OCI-LY1 (cell line): ENCODE measurements around the gene SIVA1.

Experiments
- H2AFZ ChIP-seq: fragments of 200-600 bp; sonication (generic), shearing (Covaris generic); 2 replicates; pipeline ENCODE4 v1.6.0; 2014; ENCODE audit warnings: antibody characterized with exemption, mild to moderate bottlenecking, low read length
- H3F3A ChIP-seq: fragments of 200-600 bp; sonication (generic), shearing (Covaris generic); 2 replicates; pipeline ENCODE4 v1.6.0; 2014; ENCODE audit warnings: mild to moderate bottlenecking, antibody characterized with exemption, low read length, moderate library complexity; ENCODE audit not compliant: insufficient read depth
- H3K27ac ChIP-seq: fragments of 200-600 bp; sonication (generic); 2 replicates; pipeline ENCODE4 v1.5.1; 2014; ENCODE audit warnings: low read length, mixed run types, mild to moderate bottlenecking, low read depth; ENCODE audit not compliant: poor library complexity, severe bottlenecking
- H3K27me3 ChIP-seq: fragments of 200-600 bp; sonication (generic); 2 replicates; pipeline ENCODE4 v1.6.0; 2014; ENCODE audit warnings: antibody characterized with exemption, mild to moderate bottlenecking, low read length, moderate library complexity; ENCODE audit not compliant: insufficient read depth
- H3K36me3 ChIP-seq: fragments of 200-600 bp; sonication (generic); 2 replicates; pipeline ENCODE4 v1.6.1; 2014; ENCODE audit warnings: mild to moderate bottlenecking, antibody characterized with exemption, low read length, moderate library complexity, mixed read lengths; ENCODE audit not compliant: insufficient read depth
- H3K4me1 ChIP-seq: fragments of 200-600 bp; sonication (generic); 2 replicates; pipeline ENCODE4 v1.5.1; 2014; ENCODE audit warnings: mild to moderate bottlenecking, low read length, moderate library complexity; ENCODE audit not compliant: insufficient read depth, severe bottlenecking
- H3K4me2 ChIP-seq: fragments of 200-600 bp; sonication (generic), shearing (Covaris generic); 2 replicates; pipeline ENCODE4 v1.6.1; 2014; ENCODE audit warnings: low read length
- H3K4me3 ChIP-seq: fragments of 200-600 bp; sonication (generic); 2 replicates; pipeline ENCODE4 v1.5.1; 2014; ENCODE audit warnings: low read length, low read depth, mild to moderate bottlenecking, mixed read lengths; ENCODE audit not compliant: poor library complexity, severe bottlenecking
- H3K79me2 ChIP-seq: fragments of 200-600 bp; shearing (Covaris generic); 2 replicates; pipeline ENCODE4 v1.6.1; 2016; ENCODE audit warnings: mixed run types, low read length, mixed read lengths; ENCODE audit not compliant: insufficient read depth
- H3K9ac ChIP-seq: fragments of 200-600 bp; sonication (generic), shearing (Covaris generic); 2 replicates; pipeline ENCODE4 v1.6.1; 2014; ENCODE audit warnings: mild to moderate bottlenecking, low read length, mixed read lengths
- H3K9me2 ChIP-seq: fragments of 200-600 bp; sonication (generic), shearing (Covaris generic); 2 replicates; pipeline ENCODE4 v1.6.1; 2014; ENCODE audit warnings: low read depth, mild to moderate bottlenecking, low read length, mixed read lengths
- H3K9me3 ChIP-seq: fragments of 200-600 bp; shearing (Covaris generic); 2 replicates; pipeline ENCODE4 v1.6.1; 2014; ENCODE audit warnings: low read length, mixed read lengths
- H4K20me1 ChIP-seq: fragments of 200-600 bp; sonication (generic), shearing (Covaris generic); 2 replicates; pipeline ENCODE4 v1.6.0; 2016; ENCODE audit warnings: mild to moderate bottlenecking, low read length; ENCODE audit not compliant: insufficient read depth
- EZH2 ChIP-seq: fragments of 200-600 bp; sonication (generic), shearing (Covaris generic); IDR thresholded peaks from 2 replicates; pipeline ENCODE4 v1.8.0; 2017; ENCODE audit warnings: borderline replicate concordance, mixed run types, mild to moderate bottlenecking, antibody characterized with exemption, low read length, moderate library complexity, mixed read lengths
- TF ChIP-seq, protein P1 (sequence below): fragments of 200-600 bp; sonication (generic), shearing (Covaris generic); IDR thresholded peaks from 2 replicates; pipeline ENCODE4 v1.5.1; 2017; ENCODE audit warnings: mild to moderate bottlenecking, antibody characterized with exemption, low read length, moderate library complexity, mixed read lengths

Gene SIVA1

DNA sequence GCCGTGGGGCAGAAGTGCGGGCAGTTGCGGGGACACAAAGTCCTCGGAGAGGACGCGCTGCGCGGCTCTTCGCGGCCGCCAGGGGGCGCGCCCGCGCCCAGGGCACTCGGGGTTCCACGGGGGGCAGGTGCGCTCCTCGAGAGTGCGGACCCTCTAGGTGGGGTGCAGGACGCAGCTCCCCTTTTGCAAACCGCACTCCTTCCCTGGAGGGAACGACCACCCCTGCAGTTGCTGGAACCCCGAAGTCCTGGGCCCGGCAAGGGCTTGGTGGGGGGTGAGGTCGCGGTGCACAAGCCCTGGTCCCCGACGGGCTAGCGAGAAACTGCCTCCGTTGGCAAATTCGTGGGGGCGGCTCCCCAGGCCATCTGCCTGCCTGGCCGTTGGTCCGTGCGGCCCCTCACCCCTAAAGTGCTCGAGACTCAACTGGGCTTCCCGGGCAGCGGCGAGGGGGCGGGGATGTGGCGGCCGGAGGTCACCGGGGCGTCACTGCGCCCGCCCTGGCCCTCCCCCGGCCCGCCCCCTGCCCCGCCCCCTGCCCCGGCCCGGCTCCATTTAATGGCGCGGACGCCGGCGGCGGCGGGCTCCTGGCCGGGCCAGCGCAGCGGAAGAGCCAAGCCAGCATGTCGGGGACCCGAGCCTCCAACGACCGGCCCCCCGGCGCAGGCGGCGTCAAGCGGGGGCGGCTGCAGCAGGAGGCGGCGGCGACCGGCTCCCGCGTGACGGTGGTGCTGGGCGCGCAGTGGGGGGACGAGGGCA lies 29.1 kb upstream of the SIVA1 start, which contains the start of gene ADSS1:
ADSS1 (plus strand) TSS at position 579 of the 756 bp plus-strand sequence; CDS start at position 621, 42 bp downstream.
- no peaks in the 10 kb centered on the region for H3K79me2 ChIP-seq

DNA sequence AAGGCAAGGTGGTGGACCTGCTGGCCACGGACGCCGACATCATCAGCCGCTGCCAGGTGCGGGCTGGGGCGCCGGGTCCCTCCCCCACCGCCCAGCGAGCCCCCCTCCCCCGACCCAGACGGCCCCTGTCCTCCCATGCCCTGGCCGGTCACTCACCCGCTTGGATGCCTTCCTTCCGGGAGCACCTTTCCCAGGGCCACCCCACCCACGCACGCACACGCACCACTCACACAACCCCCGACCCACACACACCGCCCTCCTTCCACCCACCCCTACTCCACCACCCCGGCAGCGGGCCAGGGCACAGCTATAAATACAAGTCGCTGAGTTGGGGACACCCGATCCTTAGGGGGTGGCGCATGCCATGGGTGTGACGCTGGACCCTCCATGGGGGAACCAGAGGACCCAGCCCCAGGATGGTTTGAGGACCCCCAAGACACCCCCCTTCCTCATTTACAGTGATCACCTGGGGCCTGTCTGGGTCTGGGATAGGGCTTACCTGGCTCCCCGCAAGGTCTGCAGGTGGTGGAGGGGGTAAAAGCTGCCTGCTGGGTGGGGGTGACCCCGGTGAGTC lies 28.5 kb upstream of the SIVA1 start:
- no peaks in the 10 kb centered on the region for H4K20me1 ChIP-seq
- peaks cover 7% of the 10 kb centered on the region for H3K4me1 ChIP-seq
- H3K4me3 ChIP-seq: peak overlapping the region; percentile 75
- H3K27me3 ChIP-seq: 0 out of 2 replicates have a peak, but pooled peaks cover 8% of the 10 kb centered on the region
- H3F3A ChIP-seq: no peaks in the 10 kb centered on the region
- no peak overlapping the region for H2AFZ ChIP-seq
- H3K9me2 ChIP-seq: no peaks in the 10 kb centered on the region
- peak overlapping the region; percentile 87 for H3K4me2 ChIP-seq
- H3K9me3 ChIP-seq: no peaks in the 10 kb centered on the region
- H3K27ac ChIP-seq: no peak overlapping the region
- no peaks in the 10 kb centered on the region for H3K79me2 ChIP-seq
- TF ChIP-seq, protein P1, sequence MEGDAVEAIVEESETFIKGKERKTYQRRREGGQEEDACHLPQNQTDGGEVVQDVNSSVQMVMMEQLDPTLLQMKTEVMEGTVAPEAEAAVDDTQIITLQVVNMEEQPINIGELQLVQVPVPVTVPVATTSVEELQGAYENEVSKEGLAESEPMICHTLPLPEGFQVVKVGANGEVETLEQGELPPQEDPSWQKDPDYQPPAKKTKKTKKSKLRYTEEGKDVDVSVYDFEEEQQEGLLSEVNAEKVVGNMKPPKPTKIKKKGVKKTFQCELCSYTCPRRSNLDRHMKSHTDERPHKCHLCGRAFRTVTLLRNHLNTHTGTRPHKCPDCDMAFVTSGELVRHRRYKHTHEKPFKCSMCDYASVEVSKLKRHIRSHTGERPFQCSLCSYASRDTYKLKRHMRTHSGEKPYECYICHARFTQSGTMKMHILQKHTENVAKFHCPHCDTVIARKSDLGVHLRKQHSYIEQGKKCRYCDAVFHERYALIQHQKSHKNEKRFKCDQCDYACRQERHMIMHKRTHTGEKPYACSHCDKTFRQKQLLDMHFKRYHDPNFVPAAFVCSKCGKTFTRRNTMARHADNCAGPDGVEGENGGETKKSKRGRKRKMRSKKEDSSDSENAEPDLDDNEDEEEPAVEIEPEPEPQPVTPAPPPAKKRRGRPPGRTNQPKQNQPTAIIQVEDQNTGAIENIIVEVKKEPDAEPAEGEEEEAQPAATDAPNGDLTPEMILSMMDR: no peak
- TF ChIP-seq EZH2: no peak
- peak overlapping the region; percentile 70 for H3K9ac ChIP-seq
- H3K36me3 ChIP-seq: no peaks in the 10 kb centered on the region

More for the DNA sequence above, 29.1 kb upstream of the SIVA1 start, which contains the start of gene ADSS1:
- Histone ChIP-seq H3F3A (no peaks in the 10 kb centered on the region), H4K20me1 (no peaks in the 10 kb centered on the region), H3K9me2 (no peaks in the 10 kb centered on the region), H3K27ac (no peak within 1 kb of the TSS), H3K9ac (peak within 1 kb of the TSS; percentile 70), H3K4me2 (peak within 1 kb of the TSS; percentile 87), H3K9me3 (no peaks in the 10 kb centered on the region), H3K4me1 (peaks cover 7% of the 10 kb centered on the region), H2AFZ (peak within 1 kb of the TSS; percentile 58; the same call in 1 of the 2 replicates), H3K27me3 (0 out of 2 replicates have a peak, but pooled peaks cover 8% of the 10 kb centered on the region), H3K4me3 (peak within 1 kb of the TSS; percentile 75), H3K36me3 (no peaks in the 10 kb centered on the region)
- TF ChIP-seq EZH2: no peak
- TF ChIP-seq, protein P1: peak; percentile 99

DNA sequence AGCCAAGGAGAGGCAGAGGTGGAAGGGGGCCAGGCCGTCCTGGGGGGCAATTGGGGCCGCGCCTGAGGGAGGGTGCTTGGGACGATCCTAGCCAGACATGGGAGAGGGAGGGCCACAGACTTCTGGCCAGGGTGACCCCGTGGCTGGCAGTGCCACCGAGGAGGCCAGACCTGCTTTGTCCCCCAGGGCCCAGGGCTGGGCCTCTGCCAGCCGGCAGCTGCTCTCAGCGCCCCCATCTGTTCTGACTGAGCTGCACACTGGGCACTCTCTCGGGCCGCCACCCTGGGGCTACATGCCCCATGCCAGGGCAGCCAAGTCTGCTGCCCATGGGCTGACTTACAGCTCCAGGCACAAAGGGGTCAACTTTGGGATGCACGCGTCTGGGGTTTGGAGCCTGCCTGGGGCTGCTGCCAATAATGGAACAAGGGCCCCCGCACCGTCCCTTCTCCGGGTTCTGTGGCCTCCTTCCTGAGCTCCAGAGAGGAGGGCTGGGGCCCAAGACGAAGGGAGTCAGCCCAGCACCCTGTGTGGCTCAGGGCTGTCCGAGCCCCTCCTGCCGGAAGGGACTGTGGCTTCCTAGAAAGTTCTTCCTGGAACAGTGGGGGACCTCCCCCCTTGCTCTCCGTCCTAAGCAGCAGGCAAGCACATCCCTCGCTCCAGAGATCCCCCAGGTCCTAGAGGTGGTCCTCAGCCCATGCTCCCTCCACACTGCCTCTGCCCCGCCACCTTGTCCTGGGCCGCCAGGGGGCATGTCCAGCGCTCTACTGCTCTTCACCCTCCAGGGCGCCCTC lies 27.8 kb upstream of the SIVA1 start:
- Histone ChIP-seq H3K79me2 (no peaks in the 10 kb centered on the region), H3K4me3 (no peak overlapping the region), H3K27ac (no peak overlapping the region), H3F3A (no peaks in the 10 kb centered on the region), H3K36me3 (no peaks in the 10 kb centered on the region), H3K4me1 (peaks cover 7% of the 10 kb centered on the region), H3K4me2 (no peak overlapping the region), H3K27me3 (0 out of 2 replicates have a peak, but pooled peaks cover 8% of the 10 kb centered on the region), H3K9me2 (no peaks in the 10 kb centered on the region), H4K20me1 (no peaks in the 10 kb centered on the region), H2AFZ (no peak overlapping the region), H3K9ac (no peak overlapping the region), H3K9me3 (no peaks in the 10 kb centered on the region)
- no peak for TF ChIP-seq EZH2
- TF ChIP-seq, protein P1: peak; percentile 47
